Peyer's patch (tissue), 4 donors: ENCODE results near the gene COL6A5. TPM values are rescaled to one million over a fixed set of nuclear protein-coding genes. Genes with fewer than 3 reads are reported as not detected.

Source experiments
- DNase-seq, 3 donors: peaks; one replicate each; pipeline ENCODE4 v3.0.0-alpha.2; 2017 to 2019
- H3K27ac ChIP-seq, 4 donors: fragments of 200-600 bp; sonication (generic); one replicate each; pipeline ENCODE4 v1.5.1; 2016 to 2019
- H3K27me3 ChIP-seq, 2 donors: fragments of 200-600 bp; sonication (generic); one replicate each; pipeline ENCODE4 v1.5.1; 2019
- H3K36me3 ChIP-seq, 3 donors: fragments of 200-600 bp; sonication (generic); one replicate each; pipeline ENCODE4 v1.5.1; 2016 to 2019
- H3K4me1 ChIP-seq, 4 donors: fragments of 200-600 bp; sonication (generic); one replicate each; pipeline ENCODE4 v1.5.1; 2016 to 2019
- H3K4me3 ChIP-seq, 4 donors: fragments of 200-600 bp; sonication (generic); 1 replicate in 3 of 4; 2 replicates in 1 of 4; pipeline ENCODE4 v1.5.1; 2016 to 2019; ENCODE audit warnings: mild to moderate bottlenecking in 1 of 4
- H3K9me3 ChIP-seq, 4 donors: fragments of 200-600 bp; sonication (generic); one replicate each; pipeline ENCODE4 v1.5.1; 2016 to 2019; ENCODE audit warnings: mild to moderate bottlenecking in 1 of 4
- CTCF ChIP-seq, 6 experiments: fragments of 450-650 bp in 4 of 6; fragments of 200-600 bp in 2 of 6; sonication (generic) in 1 of 6; IDR thresholded peaks; one replicate each; pipeline ENCODE4 v1.5.1; 2017 to 2019; ENCODE audit warnings: antibody characterized with exemption in 6 of 6, mild to moderate bottlenecking in 3 of 6, moderate library complexity in 1 of 6
- POLR2A ChIP-seq, 2 donors: fragments of 450-650 bp; IDR thresholded peaks; one replicate each; pipeline ENCODE4 v1.5.1; 2017; ENCODE audit warnings: antibody characterized with exemption in 2 of 2, mild to moderate bottlenecking in 2 of 2, moderate library complexity in 2 of 2
- total RNA-seq, 4 donors: library from RNA; depleted of rRNA; stranded (reverse); fragments of >200 nt; gene quantifications; one replicate each; pipeline ENCODE4 v1.1.0, GENCODE V29; 2016

The COL6A5 gene
- total RNA-seq, 4 donors from 2014 or later: 1.7 TPM; not detected in 3

DNA sequence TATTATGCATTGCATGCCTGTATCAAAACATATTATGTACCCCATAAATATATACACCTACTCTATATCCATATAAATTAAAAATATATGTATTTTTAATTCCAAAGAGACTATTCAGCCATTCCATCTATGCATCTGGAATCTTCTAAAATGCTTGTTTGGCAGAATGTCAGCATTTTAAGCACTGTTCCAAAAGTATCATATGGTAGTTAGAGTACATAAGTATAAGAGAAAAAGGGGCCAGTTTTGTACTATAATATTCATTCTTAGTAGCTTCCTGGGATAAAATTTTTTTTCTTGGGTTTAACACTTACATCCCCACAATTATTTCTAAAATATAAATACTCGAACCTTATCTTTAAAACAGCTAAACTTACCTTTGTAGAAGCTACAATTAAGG, 111.1 kb downstream of the COL6A5 start:
- H3K27me3 ChIP-seq: no peaks in the 10 kb centered on the region
- DNase-seq: no peak
- no peak for TF ChIP-seq CTCF (IDR thresholded peaks at IDR 0.05)
- TF ChIP-seq POLR2A (IDR thresholded peaks at IDR 0.05): no peak
- no peak overlapping the region for H3K27ac ChIP-seq
- H3K4me1 ChIP-seq: no peaks in the 10 kb centered on the region
- no peaks in the 10 kb centered on the region for H3K36me3 ChIP-seq
- H3K4me3 ChIP-seq: no peak overlapping the region
- no peaks in the 10 kb centered on the region for H3K9me3 ChIP-seq

- no peak for DNase-seq
- Histone ChIP-seq H3K27ac (no peak overlapping the region), H3K27me3 (no peaks in the 10 kb centered on the region), H3K4me1 (no peaks in the 10 kb centered on the region), H3K4me3 (no peak overlapping the region), H3K9me3 (no peaks in the 10 kb centered on the region), H3K36me3 (no peaks in the 10 kb centered on the region)
- TF ChIP-seq CTCF (IDR thresholded peaks at IDR 0.05): no peak
- TF ChIP-seq POLR2A (IDR thresholded peaks at IDR 0.05): no peak
Observed at GRCh38 chr3:130457671-130458070, 112.2 kb downstream of the COL6A5 start.

GRCh38 chr3:130459944-130460343, 114.5 kb downstream of the COL6A5 start:
- H3K4me3 ChIP-seq: no peak overlapping the region
- no peaks in the 10 kb centered on the region for H3K36me3 ChIP-seq
- DNase-seq: no peak
- no peak overlapping the region for H3K27ac ChIP-seq
- no peaks in the 10 kb centered on the region for H3K27me3 ChIP-seq
- no peak for TF ChIP-seq POLR2A (IDR thresholded peaks at IDR 0.05)
- no peak for TF ChIP-seq CTCF (IDR thresholded peaks at IDR 0.05)
- H3K4me1 ChIP-seq: no peaks in the 10 kb centered on the region
- H3K9me3 ChIP-seq: no peaks in the 10 kb centered on the region

GRCh38 chr3:130462089-130462488, 116.6 kb downstream of the COL6A5 start:
- no peaks in the 10 kb centered on the region for H3K36me3 ChIP-seq
- no peaks in the 10 kb centered on the region for H3K27me3 ChIP-seq
- TF ChIP-seq POLR2A (IDR thresholded peaks at IDR 0.05) (no peak), CTCF (IDR thresholded peaks at IDR 0.05) (no peak)
- no peak for DNase-seq
- no peaks in the 10 kb centered on the region for H3K9me3 ChIP-seq
- H3K27ac ChIP-seq: no peak overlapping the region
- no peaks in the 10 kb centered on the region for H3K4me1 ChIP-seq
- H3K4me3 ChIP-seq: no peak overlapping the region

DNA sequence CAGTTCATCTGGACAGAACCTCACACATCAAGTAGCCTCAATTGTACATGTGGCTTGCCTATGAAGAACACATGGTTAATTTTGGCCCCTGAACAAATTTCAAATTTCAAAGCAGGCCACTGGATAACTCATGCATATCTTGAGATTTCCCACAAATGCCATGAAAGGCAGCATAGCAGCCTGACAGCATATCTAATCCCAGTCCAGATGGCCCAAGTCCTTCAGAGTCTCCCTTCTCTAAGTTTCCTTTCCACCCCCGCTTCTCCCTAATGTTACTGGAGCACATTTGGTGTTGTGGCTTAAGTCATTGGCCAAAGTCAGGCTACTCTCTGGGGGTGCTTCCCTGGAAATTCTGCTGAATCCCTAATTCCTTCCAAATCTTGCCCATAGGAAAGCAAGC, 117.7 kb downstream of the COL6A5 start:
- no peaks in the 10 kb centered on the region for H3K4me1 ChIP-seq
- TF ChIP-seq CTCF (IDR thresholded peaks at IDR 0.05): no peak
- TF ChIP-seq POLR2A (IDR thresholded peaks at IDR 0.05): no peak
- H3K9me3 ChIP-seq: no peaks in the 10 kb centered on the region
- H3K36me3 ChIP-seq: no peaks in the 10 kb centered on the region
- DNase-seq: no peak
- H3K4me3 ChIP-seq: no peak overlapping the region
- H3K27ac ChIP-seq: no peak overlapping the region
- no peaks in the 10 kb centered on the region for H3K27me3 ChIP-seq

DNA sequence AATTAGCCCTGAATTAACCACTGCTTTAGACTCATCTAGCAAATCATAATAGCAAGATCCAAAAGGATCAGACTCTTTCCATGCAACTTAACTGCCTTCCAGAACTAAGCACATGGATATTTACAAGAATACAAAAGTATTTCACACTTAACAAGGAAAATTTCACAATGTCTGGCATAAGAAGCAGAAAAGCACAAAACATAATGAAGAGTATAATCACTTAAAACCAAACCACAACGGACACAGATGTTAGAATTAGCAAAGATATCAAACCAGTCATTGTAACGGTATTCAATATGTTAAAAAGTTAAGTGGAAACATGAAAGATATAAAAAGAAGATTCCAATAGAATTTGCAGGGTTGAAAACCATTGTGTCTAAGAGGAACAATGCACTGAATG, 120.0 kb downstream of the COL6A5 start:
- no peak for DNase-seq
- no peaks in the 10 kb centered on the region for H3K4me1 ChIP-seq
- no peak overlapping the region for H3K4me3 ChIP-seq
- no peaks in the 10 kb centered on the region for H3K9me3 ChIP-seq
- no peaks in the 10 kb centered on the region for H3K36me3 ChIP-seq
- H3K27me3 ChIP-seq: no peaks in the 10 kb centered on the region
- TF ChIP-seq POLR2A (IDR thresholded peaks at IDR 0.05) (no peak), CTCF (IDR thresholded peaks at IDR 0.05) (no peak)
- no peak overlapping the region for H3K27ac ChIP-seq
